OCI-LY1 (cell line): ENCODE measurements around the gene HFE.
"Not testable (repeated sequence)": the region's sequence is repeated elsewhere in the genome, so short reads cannot be mapped to it uniquely, and the experiment has no call there.

Experiments used
- H2AFZ ChIP-seq: fragments of 200-600 bp; sonication (generic), shearing (Covaris generic); 2 replicates; pipeline ENCODE4 v1.6.0; 2014; ENCODE audit warnings: antibody characterized with exemption, mild to moderate bottlenecking, low read length
- H3F3A ChIP-seq: fragments of 200-600 bp; sonication (generic), shearing (Covaris generic); 2 replicates; pipeline ENCODE4 v1.6.0; 2014; ENCODE audit warnings: mild to moderate bottlenecking, antibody characterized with exemption, low read length, moderate library complexity; ENCODE audit not compliant: insufficient read depth
- H3K27ac ChIP-seq: fragments of 200-600 bp; sonication (generic); 2 replicates; pipeline ENCODE4 v1.5.1; 2014; ENCODE audit warnings: low read length, mixed run types, mild to moderate bottlenecking, low read depth; ENCODE audit not compliant: poor library complexity, severe bottlenecking
- H3K27me3 ChIP-seq: fragments of 200-600 bp; sonication (generic); 2 replicates; pipeline ENCODE4 v1.6.0; 2014; ENCODE audit warnings: antibody characterized with exemption, mild to moderate bottlenecking, low read length, moderate library complexity; ENCODE audit not compliant: insufficient read depth
- H3K36me3 ChIP-seq: fragments of 200-600 bp; sonication (generic); 2 replicates; pipeline ENCODE4 v1.6.1; 2014; ENCODE audit warnings: mild to moderate bottlenecking, antibody characterized with exemption, low read length, moderate library complexity, mixed read lengths; ENCODE audit not compliant: insufficient read depth
- H3K4me1 ChIP-seq: fragments of 200-600 bp; sonication (generic); 2 replicates; pipeline ENCODE4 v1.5.1; 2014; ENCODE audit warnings: mild to moderate bottlenecking, low read length, moderate library complexity; ENCODE audit not compliant: insufficient read depth, severe bottlenecking
- H3K4me2 ChIP-seq: fragments of 200-600 bp; sonication (generic), shearing (Covaris generic); 2 replicates; pipeline ENCODE4 v1.6.1; 2014; ENCODE audit warnings: low read length
- H3K4me3 ChIP-seq: fragments of 200-600 bp; sonication (generic); 2 replicates; pipeline ENCODE4 v1.5.1; 2014; ENCODE audit warnings: low read length, low read depth, mild to moderate bottlenecking, mixed read lengths; ENCODE audit not compliant: poor library complexity, severe bottlenecking
- H3K79me2 ChIP-seq: fragments of 200-600 bp; shearing (Covaris generic); 2 replicates; pipeline ENCODE4 v1.6.1; 2016; ENCODE audit warnings: mixed run types, low read length, mixed read lengths; ENCODE audit not compliant: insufficient read depth
- H3K9ac ChIP-seq: fragments of 200-600 bp; sonication (generic), shearing (Covaris generic); 2 replicates; pipeline ENCODE4 v1.6.1; 2014; ENCODE audit warnings: mild to moderate bottlenecking, low read length, mixed read lengths
- H3K9me2 ChIP-seq: fragments of 200-600 bp; sonication (generic), shearing (Covaris generic); 2 replicates; pipeline ENCODE4 v1.6.1; 2014; ENCODE audit warnings: low read depth, mild to moderate bottlenecking, low read length, mixed read lengths
- H3K9me3 ChIP-seq: fragments of 200-600 bp; shearing (Covaris generic); 2 replicates; pipeline ENCODE4 v1.6.1; 2014; ENCODE audit warnings: low read length, mixed read lengths
- H4K20me1 ChIP-seq: fragments of 200-600 bp; sonication (generic), shearing (Covaris generic); 2 replicates; pipeline ENCODE4 v1.6.0; 2016; ENCODE audit warnings: mild to moderate bottlenecking, low read length; ENCODE audit not compliant: insufficient read depth
- CTCF ChIP-seq: fragments of 200-600 bp; sonication (generic), shearing (Covaris generic); IDR thresholded peaks from 2 replicates; pipeline ENCODE4 v1.5.1; 2017; ENCODE audit warnings: mild to moderate bottlenecking, antibody characterized with exemption, low read length, moderate library complexity, mixed read lengths
- EZH2 ChIP-seq: fragments of 200-600 bp; sonication (generic), shearing (Covaris generic); IDR thresholded peaks from 2 replicates; pipeline ENCODE4 v1.8.0; 2017; ENCODE audit warnings: borderline replicate concordance, mixed run types, mild to moderate bottlenecking, antibody characterized with exemption, low read length, moderate library complexity, mixed read lengths

The HFE gene

GRCh38 chr6:26044140-26045064 is 42.8 kb upstream of the HFE start:
- H3K36me3 ChIP-seq = no peaks in the 10 kb centered on the region
- peaks cover 57% of the 10 kb centered on the region for H3K4me1 ChIP-seq
- H3F3A ChIP-seq = peaks cover 14% of the 10 kb centered on the region
- H3K4me2 ChIP-seq = peak overlapping the region; percentile 85
- peak overlapping the region; percentile 99 for H3K27ac ChIP-seq
- peak overlapping the region; percentile 87 for H3K9ac ChIP-seq
- no peaks in the 10 kb centered on the region for H3K79me2 ChIP-seq
- no peaks in the 10 kb centered on the region for H3K27me3 ChIP-seq
- peak overlapping the region; percentile 59 for H3K4me3 ChIP-seq
- H3K9me2 ChIP-seq = no peaks in the 10 kb centered on the region
- no peaks in the 10 kb centered on the region for H3K9me3 ChIP-seq
- TF ChIP-seq CTCF (no peak; the same call in 1 of the 2 replicates), EZH2 (no peak)
- no peak overlapping the region for H2AFZ ChIP-seq
- no peaks in the 10 kb centered on the region for H4K20me1 ChIP-seq

DNA sequence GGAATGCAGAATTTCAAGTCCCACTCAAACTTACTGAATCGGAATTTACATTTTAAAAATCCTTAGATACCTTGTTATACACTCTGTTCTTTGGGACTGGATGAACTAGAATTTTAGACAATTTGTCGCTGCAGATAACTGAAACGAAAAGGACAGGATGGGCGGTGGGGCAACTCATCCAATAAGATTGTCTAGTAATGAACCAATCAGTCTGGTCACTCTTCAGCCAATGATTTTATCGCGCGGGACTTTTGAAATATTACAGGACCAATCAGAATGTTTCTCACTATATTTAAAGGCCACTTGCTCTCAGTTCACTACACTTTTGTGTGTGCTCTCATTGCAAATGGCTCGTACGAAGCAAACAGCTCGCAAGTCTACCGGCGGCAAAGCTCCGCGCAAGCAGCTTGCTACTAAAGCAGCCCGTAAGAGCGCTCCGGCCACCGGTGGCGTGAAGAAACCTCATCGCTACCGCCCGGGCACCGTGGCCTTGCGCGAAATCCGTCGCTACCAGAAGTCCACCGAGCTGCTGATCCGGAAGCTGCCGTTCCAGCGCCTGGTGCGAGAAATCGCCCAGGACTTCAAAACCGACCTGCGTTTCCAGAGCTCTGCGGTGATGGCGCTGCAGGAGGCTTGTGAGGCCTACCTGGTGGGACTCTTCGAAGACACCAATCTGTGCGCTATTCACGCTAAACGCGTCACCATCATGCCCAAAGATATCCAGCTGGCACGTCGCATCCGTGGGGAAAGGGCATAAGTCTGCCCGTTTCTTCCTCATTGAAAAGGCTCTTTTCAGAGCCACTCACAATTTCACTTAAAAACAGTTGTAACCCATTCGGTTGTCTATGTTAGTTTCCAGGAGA is 41.9 kb upstream of the HFE start:
- peak overlapping the region; percentile 59 for H3K4me3 ChIP-seq
- TF ChIP-seq EZH2 = no peak
- 0 out of 2 replicates have a peak, but pooled peaks have one; percentile 25 for TF ChIP-seq CTCF
- peak overlapping the region; percentile 99 for H3K27ac ChIP-seq
- H3K36me3 ChIP-seq = no peaks in the 10 kb centered on the region
- peak overlapping the region; percentile 87 for H3K9ac ChIP-seq
- peak overlapping the region; percentile 85 for H3K4me2 ChIP-seq
- no peak overlapping the region for H2AFZ ChIP-seq
- H3K79me2 ChIP-seq = no peaks in the 10 kb centered on the region
- no peaks in the 10 kb centered on the region for H3K27me3 ChIP-seq
- no peaks in the 10 kb centered on the region for H4K20me1 ChIP-seq
- H3K4me1 ChIP-seq = peaks cover 62% of the 10 kb centered on the region
- peaks cover 14% of the 10 kb centered on the region for H3F3A ChIP-seq
- H3K9me2 ChIP-seq = no peaks in the 10 kb centered on the region
- H3K9me3 ChIP-seq = no peaks in the 10 kb centered on the region

DNA sequence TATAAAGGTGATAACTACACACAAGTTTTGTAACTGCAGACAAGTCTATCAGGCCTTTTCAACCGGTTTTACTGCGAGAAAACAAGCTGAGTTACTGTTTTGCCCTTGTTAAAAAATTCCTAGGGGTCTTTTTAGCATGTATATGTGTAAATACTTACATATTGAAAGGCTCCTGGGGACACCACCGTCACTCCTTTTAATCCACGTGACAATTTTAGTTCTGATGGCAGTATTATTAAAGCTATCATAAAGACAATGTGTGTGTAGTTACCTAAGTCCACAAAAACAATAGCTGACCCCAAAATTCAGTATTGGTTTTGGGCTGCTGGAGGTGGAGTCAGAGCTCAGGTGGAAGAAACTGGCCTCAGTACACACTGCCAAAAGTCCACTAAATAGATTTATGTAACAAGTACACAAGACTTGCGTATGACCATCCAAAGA is 41.3 kb upstream of the HFE start:
- Histone ChIP-seq H3F3A (peaks cover 14% of the 10 kb centered on the region), H3K4me1 (peaks cover 62% of the 10 kb centered on the region), H2AFZ (no peak overlapping the region), H3K9ac (peak overlapping the region; percentile 87), H3K36me3 (no peaks in the 10 kb centered on the region), H3K4me3 (peak overlapping the region; percentile 59), H3K9me3 (no peaks in the 10 kb centered on the region), H3K27ac (peak overlapping the region; percentile 99), H3K79me2 (no peaks in the 10 kb centered on the region), H4K20me1 (no peaks in the 10 kb centered on the region), H3K27me3 (no peaks in the 10 kb centered on the region), H3K9me2 (no peaks in the 10 kb centered on the region), H3K4me2 (peak overlapping the region; percentile 85)
- TF ChIP-seq EZH2 (no peak), CTCF (no peak)

- not testable (repeated sequence) for H3K79me2 ChIP-seq, H4K20me1 ChIP-seq
- H3K27ac ChIP-seq = peak overlapping the region; percentile 99
These were observed 39.9 kb upstream of the HFE start for GRCh38 chr6:26047329-26047728.

More at GRCh38 chr6:26047329-26047728, 39.9 kb upstream of the HFE start:
- not testable (repeated sequence) for H3K4me3 ChIP-seq, H3K36me3 ChIP-seq, H3K9me2 ChIP-seq, H3K27me3 ChIP-seq, H3K4me2 ChIP-seq, H2AFZ ChIP-seq, H3K9me3 ChIP-seq
- Histone ChIP-seq H3F3A (peaks cover 14% of the 10 kb centered on the region), H3K4me1 (peaks cover 62% of the 10 kb centered on the region), H3K9ac (peak overlapping the region; percentile 25; the same call in 1 of the 2 replicates)
